Naive thymus-derived CD4-positive, alpha-beta T cell (primary cell): ENCODE measurements around the gene GJB2. TPM values are rescaled to one million over a fixed set of nuclear protein-coding genes. Genes with fewer than 3 reads are reported as not detected.
A peak's percentile ranks its signal among the peaks of the same experiment; 100 is the strongest.

Experiments used
- ATAC-seq: fragments of 150-1000 bp; cut with Tn5 transposase; 2 replicates; pipeline ENCODE4 v1.10.0; 2021; ENCODE audit warnings: mild to moderate bottlenecking, moderate library complexity
- CTCF ChIA-PET: fragments of 350-600 bp; sonication (Branson Sonifier 250); formaldehyde crosslinking; loops from one replicate; lab custom pipeline; 2021; ENCODE audit warnings: antibody characterized with exemption; lab: Charles Lee
- POLR2A ChIA-PET: fragments of 350-600 bp; sonication (Branson Sonifier 250); formaldehyde crosslinking; loops from one replicate; lab custom pipeline; 2021; ENCODE audit warnings: antibody characterized with exemption, inconsistent platforms; lab: Charles Lee
- DNase-seq, 9 donors: peaks; one replicate each; pipeline versions ENCODE4 v3.0.0 to v3.0.0-alpha.2; 2020 to 2022; ENCODE audit warnings: mixed read lengths in 1 of 9
- H3K27ac ChIP-seq: one replicate; pipeline ENCODE4 v1.7.0; 2013; ENCODE audit warnings: mild to moderate bottlenecking, low read depth, low read length, moderate library complexity
- H3K27me3 ChIP-seq, 2 donors: one replicate each; pipeline ENCODE4 v1.7.0; 2013; ENCODE audit warnings: low read length in 2 of 2, mild to moderate bottlenecking in 2 of 2, moderate library complexity in 2 of 2; ENCODE audit not compliant: control insufficient read depth in 2 of 2, insufficient read depth in 2 of 2
- H3K36me3 ChIP-seq, 3 experiments: 1 replicate in 2 of 3; 2 replicates in 1 of 3; pipeline ENCODE4 v1.7.0; 2013; ENCODE audit warnings: low read length in 3 of 3, mild to moderate bottlenecking in 3 of 3, moderate library complexity in 1 of 3; ENCODE audit not compliant: insufficient read depth in 3 of 3, control insufficient read depth in 2 of 3
- H3K4me1 ChIP-seq, 2 donors: one replicate each; pipeline ENCODE4 v1.7.0; 2013; ENCODE audit warnings: low read length in 2 of 2, mild to moderate bottlenecking in 2 of 2, moderate library complexity in 1 of 2; ENCODE audit not compliant: control insufficient read depth in 2 of 2, insufficient read depth in 2 of 2
- H3K4me3 ChIP-seq: 2 replicates; pipeline ENCODE4 v1.7.0; 2013; ENCODE audit warnings: mild to moderate bottlenecking, low read length
- H3K9me3 ChIP-seq, 3 experiments: 1 replicate in 2 of 3; 2 replicates in 1 of 3; pipeline ENCODE4 v1.7.0; 2013; ENCODE audit warnings: low read length in 3 of 3; ENCODE audit not compliant: control insufficient read depth in 2 of 3
- H3K27ac Mint-ChIP-seq, 9 donors: one replicate each; pipeline ENCODE4 v1.8.0; 2020 to 2022; ENCODE audit warnings: mixed read lengths in 9 of 9, mild to moderate bottlenecking in 8 of 9, moderate library complexity in 5 of 9, inconsistent platforms in 2 of 9
- H3K27me3 Mint-ChIP-seq, 5 donors: one replicate each; pipeline ENCODE4 v1.8.0; 2021 to 2022; ENCODE audit warnings: mixed read lengths in 5 of 5, mild to moderate bottlenecking in 1 of 5
- H3K36me3 Mint-ChIP-seq, 5 donors: one replicate each; pipeline ENCODE4 v1.8.0; 2020 to 2022; ENCODE audit warnings: mixed read lengths in 5 of 5, mild to moderate bottlenecking in 3 of 5, inconsistent platforms in 1 of 5
- H3K4me1 Mint-ChIP-seq, 7 donors: one replicate each; pipeline ENCODE4 v1.8.0; 2020 to 2022; ENCODE audit warnings: mixed read lengths in 7 of 7, mild to moderate bottlenecking in 3 of 7, inconsistent platforms in 1 of 7
- H3K4me3 Mint-ChIP-seq, 10 donors: one replicate each; pipeline ENCODE4 v1.8.0; 2020 to 2022; ENCODE audit warnings: mild to moderate bottlenecking in 10 of 10, mixed read lengths in 10 of 10, moderate library complexity in 6 of 10, inconsistent platforms in 2 of 10
- H3K9me3 Mint-ChIP-seq, 11 donors: one replicate each; pipeline ENCODE4 v1.8.0; 2020 to 2022; ENCODE audit warnings: mixed read lengths in 11 of 11, mild to moderate bottlenecking in 4 of 11, inconsistent platforms in 1 of 11, moderate library complexity in 1 of 11
- intact Hi-C, 2 donors: fragments of 100-400 bp; cut with micrococcal nuclease; formaldehyde crosslinking; loops; one replicate each; pipeline ENCODE4 v1.15.1; 2023
- polyA plus RNA-seq, 2 donors: library from polyadenylated mRNA; unstranded; fragments of 300-500 nt; fragmentation: Illumina TruSeq; gene quantifications; one replicate each; pipeline ENCODE4 v1.2.3, GENCODE V29; 2021
- total RNA-seq, 6 experiments: library from RNA in 5 of 6; stranded (reverse) in 5 of 6; gene quantifications; 1 replicate in 5 of 6; 2 replicates in 1 of 6; pipeline ENCODE4 v1.2.3 and lab custom pipeline; 2021 to 2026

GJB2 gene
- total and polyA plus RNA-seq, 7 experiments from 2014 or later, result 0.13 to 3.6 (median 0.22) TPM; not detected in 4

DNA sequence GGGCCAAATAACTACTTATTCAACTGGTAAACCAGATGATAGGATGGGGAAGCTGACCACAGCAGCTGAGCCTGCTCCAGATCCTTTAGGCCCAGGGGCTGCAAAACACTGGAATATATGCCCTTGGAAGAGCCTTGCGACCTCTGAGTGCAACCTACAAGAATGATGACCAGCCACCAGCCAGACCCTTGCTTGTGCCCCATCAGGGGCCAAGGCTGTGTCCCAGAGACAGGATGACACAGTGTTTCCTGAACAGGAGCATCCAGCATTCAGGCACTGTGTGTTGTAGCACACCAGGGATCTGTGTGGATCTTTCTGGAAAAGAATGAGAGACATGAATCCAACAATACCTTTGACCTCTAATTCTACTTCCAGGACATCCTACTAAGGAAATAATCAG is 46.4 kb downstream of the GJB2 start:
- ChIA-PET POLR2A (no interaction called here), CTCF (interaction anchor here (0.5 kb wide), 1 partner anchor 440 kb away, joined by 3 read pairs; no protein-coding TSS in a partner anchor)
- Histone ChIP-seq H3K9me3 (no peaks in the 10 kb centered on the region), H3K36me3 (no peaks in the 10 kb centered on the region), H3K4me3 (no peak overlapping the region), H3K27me3 (peaks cover 0 to 6% of the 10 kb centered on the region in 2 donors), H3K27ac (no peak overlapping the region), H3K4me1 (no peaks in the 10 kb centered on the region)
- H3K27ac Mint-ChIP-seq, result no peak overlapping the region
- H3K27me3 Mint-ChIP-seq, result peaks cover 43 to 64% (median 51%) of the 10 kb centered on the region in 5 donors
- intact Hi-C loops, result no loop called here
- ATAC-seq (no peak), DNase-seq (no peak)
- H3K9me3 Mint-ChIP-seq, result peaks cover 0 to 4% (median 0%) of the 10 kb centered on the region in 11 donors
- H3K4me3 Mint-ChIP-seq, result no peak overlapping the region
- H3K4me1 Mint-ChIP-seq, result peaks cover 0 to 8% (median 5%) of the 10 kb centered on the region in 7 donors
- peaks cover 0 to 5% (median 4%) of the 10 kb centered on the region in 5 donors for H3K36me3 Mint-ChIP-seq

DNA sequence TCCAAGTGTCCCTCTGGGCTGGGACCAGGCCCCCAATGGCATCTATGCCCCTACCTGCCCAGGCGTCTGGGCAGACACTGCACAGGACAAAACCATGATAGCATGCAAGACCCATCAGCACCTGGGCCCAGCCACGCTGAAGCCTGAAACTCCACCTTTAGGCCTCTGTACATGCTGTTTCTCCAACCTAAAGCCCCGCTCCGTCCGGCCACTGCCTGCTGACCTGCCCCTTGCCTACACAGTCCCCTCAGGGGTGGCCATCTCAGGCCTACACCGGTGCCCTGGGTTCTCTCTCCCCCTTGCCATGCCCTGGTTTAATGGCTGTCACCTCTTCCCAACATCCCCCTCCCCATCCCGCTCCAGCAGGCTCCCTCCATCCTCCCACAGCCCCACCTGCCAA is 47.2 kb downstream of the GJB2 start:
- Mint-ChIP-seq H3K36me3 (peaks cover 0 to 5% (median 4%) of the 10 kb centered on the region in 5 donors), H3K27me3 (peaks cover 48 to 69% (median 58%) of the 10 kb centered on the region in 5 donors), H3K27ac (no peak overlapping the region), H3K9me3 (peaks cover 0 to 4% (median 0%) of the 10 kb centered on the region in 11 donors), H3K4me3 (peak overlapping the region in 1 of 10 donors; percentile 65), H3K4me1 (peaks cover 0 to 10% (median 5%) of the 10 kb centered on the region in 7 donors)
- ChIA-PET CTCF (no interaction called here), POLR2A (no interaction called here)
- Histone ChIP-seq H3K36me3 (no peaks in the 10 kb centered on the region), H3K27ac (no peak overlapping the region), H3K4me3 (no peak overlapping the region), H3K4me1 (no peaks in the 10 kb centered on the region), H3K9me3 (no peaks in the 10 kb centered on the region), H3K27me3 (peaks cover 0 to 6% of the 10 kb centered on the region in 2 donors)
- intact Hi-C loops, result no loop called here
- DNase-seq (no peak), ATAC-seq (no peak)

DNA sequence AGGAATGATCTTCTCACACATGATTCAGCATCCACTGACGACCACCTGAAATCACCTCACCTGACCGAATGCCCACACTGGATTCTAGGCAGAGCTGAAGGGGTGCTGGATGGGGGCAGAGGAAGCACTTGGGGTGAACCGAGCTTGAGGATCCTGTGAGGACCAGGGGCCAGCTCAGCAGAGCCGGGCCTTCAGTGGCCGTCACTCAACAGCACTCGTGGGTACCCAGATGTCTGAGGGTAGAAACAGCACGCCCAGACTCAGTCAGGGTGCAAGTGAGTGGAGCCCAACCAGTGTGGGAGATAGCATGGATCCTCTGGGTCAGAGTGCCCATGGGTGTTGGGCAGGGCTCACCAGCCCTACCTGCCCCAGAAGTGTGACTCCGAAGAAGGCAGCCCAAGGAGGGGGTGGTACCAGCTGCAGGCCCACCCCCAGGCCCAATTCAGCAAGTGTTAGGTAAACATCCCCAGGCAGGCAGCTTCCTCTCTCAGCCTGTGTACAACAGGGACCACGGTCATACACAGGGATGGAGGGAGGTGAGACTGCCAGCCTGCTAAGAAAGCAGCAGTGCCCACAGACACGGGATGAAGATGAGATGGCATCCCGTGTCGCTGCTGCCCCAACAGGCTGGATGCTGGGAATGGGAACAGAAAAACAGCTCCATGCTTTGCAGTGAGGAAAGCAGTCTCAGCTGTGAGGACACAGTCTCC is 48.4 kb downstream of the GJB2 start:
- no peak for ATAC-seq
- no peak overlapping the region for H3K4me3 Mint-ChIP-seq
- POLR2A ChIA-PET, result interaction anchor here (1.0 kb wide), 1 partner anchor 14 kb away, joined by 5 read pairs; no protein-coding TSS in a partner anchor
- H3K27ac Mint-ChIP-seq, result no peak overlapping the region
- intact Hi-C loops, result no loop called here
- CTCF ChIA-PET, result no interaction called here
- Histone ChIP-seq H3K36me3 (no peaks in the 10 kb centered on the region), H3K27me3 (peaks cover 0 to 6% of the 10 kb centered on the region in 2 donors), H3K4me3 (no peak overlapping the region), H3K27ac (no peak overlapping the region), H3K4me1 (no peaks in the 10 kb centered on the region), H3K9me3 (no peaks in the 10 kb centered on the region)
- peaks cover 0 to 5% (median 0%) of the 10 kb centered on the region in 5 donors for H3K36me3 Mint-ChIP-seq
- peaks cover 0 to 10% (median 5%) of the 10 kb centered on the region in 7 donors for H3K4me1 Mint-ChIP-seq
- H3K27me3 Mint-ChIP-seq, result peaks cover 41 to 72% (median 57%) of the 10 kb centered on the region in 5 donors
- DNase-seq, result no peak
- H3K9me3 Mint-ChIP-seq, result peaks cover 0 to 4% (median 0%) of the 10 kb centered on the region in 11 donors

DNA sequence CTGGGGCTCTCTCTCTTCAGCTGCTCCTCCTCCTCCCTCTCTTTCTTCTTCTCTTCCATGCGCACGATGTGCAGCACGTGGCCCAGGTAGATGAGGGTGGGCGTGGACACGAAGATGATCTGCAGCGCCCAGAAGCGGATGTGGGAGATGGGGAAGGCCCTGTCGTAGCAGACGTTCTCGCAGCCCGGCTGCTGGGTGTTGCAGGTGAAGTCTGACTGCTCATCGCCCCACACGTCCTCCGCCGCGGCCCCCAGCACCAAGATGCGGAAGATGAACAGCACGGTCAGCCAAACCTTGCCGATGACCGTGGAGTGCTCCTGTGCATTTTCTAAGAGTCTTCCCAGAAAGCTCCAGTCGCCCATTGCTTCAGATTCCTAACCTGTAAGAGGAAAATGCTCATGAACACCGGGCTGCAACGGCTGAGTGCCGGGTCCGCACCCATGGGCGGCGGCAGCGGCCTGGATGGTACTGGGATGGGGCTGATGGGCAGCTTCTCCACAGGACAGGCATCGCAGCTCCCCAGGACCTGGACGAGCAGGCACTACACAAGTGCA is 49.7 kb downstream of the GJB2 start:
- Histone ChIP-seq H3K36me3 (no peaks in the 10 kb centered on the region), H3K27ac (no peak overlapping the region), H3K4me1 (no peaks in the 10 kb centered on the region), H3K4me3 (no peak overlapping the region), H3K27me3 (peaks cover 0 to 6% of the 10 kb centered on the region in 2 donors), H3K9me3 (no peaks in the 10 kb centered on the region)
- CTCF ChIA-PET, result interaction anchor here (0.6 kb wide), 1 partner anchor 1066 kb away, joined by 3 read pairs; no protein-coding TSS in a partner anchor
- Mint-ChIP-seq H3K27me3 (peaks cover 40 to 71% (median 55%) of the 10 kb centered on the region in 5 donors), H3K9me3 (peaks cover 0 to 4% (median 0%) of the 10 kb centered on the region in 11 donors), H3K4me3 (peak overlapping the region in 2 of 10 donors; percentile 17 to 52), H3K4me1 (peaks cover 0 to 10% (median 5%) of the 10 kb centered on the region in 7 donors), H3K36me3 (peaks cover 0 to 5% (median 0%) of the 10 kb centered on the region in 5 donors), H3K27ac (no peak overlapping the region)
- no peak for ATAC-seq
- DNase-seq, result no peak
- POLR2A ChIA-PET, result interaction anchor here (0.6 kb wide), 1 partner anchor 277 kb away, joined by 4 read pairs; no protein-coding TSS in a partner anchor
- intact Hi-C loops, result no loop called here

DNA sequence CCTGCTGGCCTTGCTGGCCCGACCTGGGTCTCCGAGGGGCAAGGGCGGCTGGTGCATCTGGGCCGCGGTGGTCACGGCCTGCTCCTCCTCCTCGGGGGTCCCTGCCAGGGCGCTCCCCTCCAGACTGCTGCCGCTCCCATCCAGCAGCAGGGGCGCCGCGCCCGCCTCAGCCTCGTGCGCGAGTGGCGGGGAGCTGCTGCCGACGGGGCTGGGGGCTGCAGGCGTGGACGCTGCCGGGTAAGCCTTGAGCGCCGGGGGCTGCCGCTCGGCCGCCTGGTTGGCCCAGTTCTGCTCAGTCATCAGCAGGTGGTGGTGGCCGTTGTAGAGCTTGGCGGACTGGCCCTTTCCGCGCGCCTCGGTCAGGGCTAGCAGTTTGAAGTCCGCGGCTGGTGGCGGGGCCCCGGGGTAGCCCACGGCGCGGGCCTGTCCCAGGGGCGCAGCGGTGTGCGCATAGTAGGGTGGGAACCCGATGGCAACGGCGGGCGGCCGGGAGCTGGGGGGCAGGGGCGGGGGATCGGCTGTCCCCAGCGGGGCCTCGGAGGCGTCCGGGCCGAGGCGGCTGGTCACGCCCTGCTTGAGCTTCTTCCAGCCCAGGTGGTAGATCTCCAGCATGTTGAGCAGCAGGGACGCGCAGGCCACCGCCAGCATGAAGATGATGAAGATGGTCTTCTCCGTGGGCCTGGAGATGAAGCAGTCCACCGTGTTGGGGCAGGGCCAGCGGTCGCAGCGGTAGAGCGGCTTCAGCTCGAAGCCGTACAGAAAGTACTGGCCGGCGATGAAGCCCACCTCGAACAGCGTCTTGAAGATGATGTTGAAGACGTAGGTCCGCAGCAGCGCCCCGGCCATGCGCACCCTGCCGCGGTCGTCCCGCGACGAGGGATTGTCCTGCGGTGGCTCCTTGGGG is 50.5 kb downstream of the GJB2 start:
- peaks cover 0 to 10% (median 5%) of the 10 kb centered on the region in 7 donors for H3K4me1 Mint-ChIP-seq
- H3K27me3 Mint-ChIP-seq, result peaks cover 45 to 71% (median 56%) of the 10 kb centered on the region in 5 donors
- peak overlapping the region in 1 of 10 donors; percentile 7 for H3K4me3 Mint-ChIP-seq
- DNase-seq, result no peak
- H3K27ac Mint-ChIP-seq, result no peak overlapping the region
- peaks cover 0 to 5% (median 0%) of the 10 kb centered on the region in 5 donors for H3K36me3 Mint-ChIP-seq
- ChIA-PET POLR2A (interaction anchor here (0.6 to 0.9 kb wide), 2 partner anchors 15 to 277 kb away, joined by 3 to 4 read pairs; no protein-coding TSS in a partner anchor), CTCF (no interaction called here)
- Histone ChIP-seq H3K27ac (no peak overlapping the region), H3K4me3 (no peak overlapping the region), H3K27me3 (peaks cover 0 to 12% of the 10 kb centered on the region in 2 donors), H3K9me3 (no peaks in the 10 kb centered on the region), H3K36me3 (no peaks in the 10 kb centered on the region), H3K4me1 (no peaks in the 10 kb centered on the region)
- no peak for ATAC-seq
- intact Hi-C loops, result no loop called here
- peaks cover 0 to 4% (median 0%) of the 10 kb centered on the region in 11 donors for H3K9me3 Mint-ChIP-seq
